GM19395 (cell line): ENCODE measurements around the gene IGLL5.

Experiments
- ATAC-seq: cut with Tn5 transposase; IDR thresholded peaks from one replicate; pipeline ENCODE4 v1.9.1; 2021; ENCODE audit warnings: mild to moderate bottlenecking, moderate library complexity; ENCODE audit not compliant: unreplicated experiment

IGLL5 gene

GRCh38 chr22:22887621-22888503 is at the start of gene IGLL5:
Gene IGLL5, plus strand, starts transcription at chr22:22887816. Its CDS starts 238 bp downstream, at chr22:22888054.
- ATAC-seq: no peak

GRCh38 chr22:22838148-22838786 is 49.3 kb upstream of the IGLL5 start:
- ATAC-seq: no peak

GRCh38 chr22:22839570-22840314 is 47.9 kb upstream of the IGLL5 start:
- no peak for ATAC-seq

- no peak for ATAC-seq
These were observed 46.8 kb upstream of the IGLL5 start for GRCh38 chr22:22840780-22841179.

- no peak for ATAC-seq
These were observed 46.0 kb upstream of the IGLL5 start for GRCh38 chr22:22841598-22841997.

- no peak for ATAC-seq
These were observed 45.5 kb upstream of the IGLL5 start for GRCh38 chr22:22842085-22842484.

GRCh38 chr22:22843848-22844247 is 43.8 kb upstream of the IGLL5 start:
- no peak for ATAC-seq

GRCh38 chr22:22847241-22847640 is 40.4 kb upstream of the IGLL5 start:
- ATAC-seq: no peak

- no peak for ATAC-seq
These were observed 39.2 kb upstream of the IGLL5 start for GRCh38 chr22:22848364-22848866.

GRCh38 chr22:22849640-22850610 is 37.7 kb upstream of the IGLL5 start:
- ATAC-seq: no peak

GRCh38 chr22:22851969-22852368 is 35.6 kb upstream of the IGLL5 start:
- ATAC-seq: no peak

- no peak for ATAC-seq
These were observed 33.9 kb upstream of the IGLL5 start for GRCh38 chr22:22853713-22854112.

GRCh38 chr22:22854466-22854865 is 33.1 kb upstream of the IGLL5 start:
- ATAC-seq: no peak

- ATAC-seq: no peak
These were observed 32.5 kb upstream of the IGLL5 start for GRCh38 chr22:22855085-22855484.

GRCh38 chr22:22855617-22856308 is 31.9 kb upstream of the IGLL5 start:
- ATAC-seq: no peak

GRCh38 chr22:22856364-22856763 is 31.3 kb upstream of the IGLL5 start:
- ATAC-seq: no peak

- ATAC-seq: no peak
These were observed 30.6 kb upstream of the IGLL5 start for GRCh38 chr22:22856885-22857606.

GRCh38 chr22:22857607-22858558 is 29.7 kb upstream of the IGLL5 start:
- ATAC-seq: no peak
